Activated CD8-positive, alpha-beta memory T cell treated with anti-CD3 and anti-CD28 coated beads, Interleukin-2, amount 50 U/mL, for 4 hours (primary cell): ENCODE data around the gene TRPM3.
"Not testable (repeated sequence)": the region's sequence is repeated elsewhere in the genome, so short reads cannot be mapped to it uniquely, and the experiment has no call there.

Source experiments
- DNase-seq: peaks from one replicate; pipeline ENCODE4 v3.0.0-alpha.2; 2020

TRPM3 gene

DNA sequence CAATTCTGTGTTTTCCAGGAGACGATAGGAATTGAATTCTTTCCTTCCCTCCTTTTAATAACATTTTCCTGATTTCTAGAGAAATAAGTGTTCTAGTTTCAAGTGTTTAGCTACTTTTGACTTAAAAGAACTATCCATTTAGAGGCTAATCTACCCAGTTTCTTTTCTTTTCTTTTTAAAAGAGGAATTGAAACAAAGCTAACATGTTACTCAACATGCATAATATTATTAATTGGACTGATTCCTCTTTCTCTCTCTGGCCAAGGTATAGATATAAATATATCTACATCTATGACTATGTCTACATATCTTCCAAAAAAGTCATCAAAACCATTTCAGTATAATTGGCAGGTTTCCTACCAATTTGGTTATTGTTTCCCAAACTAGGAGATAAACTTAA, 309.8 kb downstream of the TRPM3 start:
- DNase-seq: no peak

DNA sequence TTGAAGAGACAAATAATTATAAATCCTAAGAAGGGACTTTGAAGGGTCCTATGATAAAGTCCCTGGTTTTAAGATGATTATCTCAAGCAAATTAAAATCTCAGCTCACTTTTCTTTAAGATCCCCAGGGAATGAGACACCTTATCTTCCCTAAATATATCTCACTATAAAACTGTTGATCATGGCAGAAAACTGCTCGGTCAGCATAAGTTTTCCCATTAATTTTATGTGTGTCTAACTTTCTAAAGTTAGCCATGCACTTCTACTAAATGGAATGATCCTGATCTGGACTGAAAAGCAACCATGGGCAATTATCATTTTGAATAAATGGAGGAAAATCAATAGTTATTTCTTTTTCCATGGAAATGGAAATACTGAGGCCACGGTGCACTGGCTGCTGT, 314.5 kb downstream of the TRPM3 start:
- no peak for DNase-seq

DNA sequence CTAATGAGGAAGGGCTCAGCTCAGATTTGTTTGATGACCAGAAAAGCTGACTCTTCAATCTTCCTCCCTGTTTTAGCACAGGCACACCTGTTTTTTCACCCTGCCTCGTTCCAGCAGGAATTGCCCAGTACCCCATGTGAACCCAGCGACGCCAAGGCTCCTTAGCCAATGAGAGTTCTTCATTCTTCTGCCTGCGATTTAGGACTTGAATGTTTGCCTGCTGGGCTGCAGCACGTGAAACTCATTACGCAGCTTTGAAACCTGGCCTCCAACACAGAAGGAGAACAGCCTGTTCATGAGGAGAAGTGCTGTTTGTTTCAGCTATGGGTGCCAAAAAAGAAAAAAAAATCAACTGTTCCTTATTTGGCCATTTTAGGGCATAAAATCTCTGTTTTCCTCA, 315.5 kb downstream of the TRPM3 start:
- no peak for DNase-seq

DNA sequence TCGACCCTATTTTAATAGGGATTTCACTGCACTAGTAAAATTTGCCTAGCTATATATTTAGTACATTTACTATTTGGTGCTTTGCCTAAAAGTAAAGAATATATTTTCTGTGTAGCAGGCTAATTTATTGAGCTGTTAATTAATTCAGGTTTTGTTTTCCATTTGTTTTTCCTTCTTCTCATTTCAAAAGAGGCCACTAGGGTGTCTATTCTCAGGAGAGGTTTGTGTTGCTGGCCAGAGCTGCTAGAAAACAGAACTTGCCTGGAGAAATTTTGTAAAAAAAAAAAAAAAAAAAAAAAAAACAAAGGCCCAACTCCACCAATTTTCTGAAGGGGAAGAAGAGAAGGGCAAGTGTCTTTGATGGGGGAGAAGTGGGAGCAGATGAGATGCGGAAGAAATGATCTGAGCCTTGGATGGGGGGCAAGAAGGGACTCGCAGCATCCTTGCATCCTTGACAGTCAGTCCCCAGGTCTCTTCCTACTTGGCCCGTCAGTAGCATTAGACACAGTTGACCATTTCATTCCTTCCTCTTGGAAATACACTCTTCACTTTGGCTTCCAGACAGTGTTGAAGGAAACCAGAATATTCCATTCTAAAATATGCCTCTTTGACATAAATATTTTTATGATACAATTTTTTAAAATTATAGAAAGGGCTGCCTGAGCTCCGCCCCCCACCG, 318.5 kb downstream of the TRPM3 start:
- no peak for DNase-seq

DNA sequence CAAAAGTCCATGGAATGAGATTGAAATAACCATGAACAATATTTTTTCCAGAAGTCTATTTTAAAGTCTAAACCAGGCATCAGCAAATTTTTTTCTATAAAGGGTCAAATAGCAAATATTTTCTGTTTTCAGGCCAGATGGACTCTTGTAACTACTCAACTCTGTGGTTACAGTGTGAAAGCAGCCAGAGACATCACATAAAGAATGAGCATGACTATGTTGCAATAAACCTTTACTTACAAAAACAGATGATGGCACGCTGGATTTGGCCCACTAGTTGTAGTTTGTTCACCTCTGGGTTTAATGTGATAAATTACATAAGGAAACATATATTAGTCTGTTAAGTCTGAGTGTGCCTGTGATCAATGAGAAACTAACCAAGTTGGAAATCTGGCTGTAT, 319.2 kb downstream of the TRPM3 start:
- DNase-seq: no peak

DNA sequence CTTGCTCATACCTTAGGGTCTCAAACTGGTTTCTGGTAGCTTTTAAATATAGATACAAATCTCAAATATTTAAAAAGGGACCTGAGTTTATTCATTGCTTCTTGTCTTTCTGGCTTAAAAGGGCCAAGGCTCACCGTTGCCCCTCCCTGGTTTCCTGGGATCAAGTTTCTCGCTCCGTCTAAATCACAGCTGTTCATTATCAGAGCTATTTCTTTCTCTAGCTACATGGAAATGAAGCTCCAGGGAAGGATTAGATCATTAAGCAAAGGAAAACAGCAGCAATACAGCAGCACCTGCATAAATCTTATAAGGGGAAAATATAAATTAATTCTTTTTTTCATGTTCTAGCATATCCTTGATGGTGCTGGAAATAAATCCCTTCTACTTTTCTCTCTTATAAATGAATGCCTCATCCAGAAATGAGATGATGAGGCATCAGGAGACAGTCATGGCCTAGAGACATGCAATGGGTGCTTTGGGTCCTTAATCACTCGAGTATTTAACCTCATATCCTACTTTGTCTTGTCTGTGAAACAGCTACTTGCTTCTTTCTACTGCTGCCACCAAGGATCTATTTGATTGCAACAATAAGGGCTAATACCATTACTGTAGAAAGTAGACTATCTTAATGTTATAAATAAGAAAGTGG, 320.1 kb downstream of the TRPM3 start:
- DNase-seq: no peak

DNA sequence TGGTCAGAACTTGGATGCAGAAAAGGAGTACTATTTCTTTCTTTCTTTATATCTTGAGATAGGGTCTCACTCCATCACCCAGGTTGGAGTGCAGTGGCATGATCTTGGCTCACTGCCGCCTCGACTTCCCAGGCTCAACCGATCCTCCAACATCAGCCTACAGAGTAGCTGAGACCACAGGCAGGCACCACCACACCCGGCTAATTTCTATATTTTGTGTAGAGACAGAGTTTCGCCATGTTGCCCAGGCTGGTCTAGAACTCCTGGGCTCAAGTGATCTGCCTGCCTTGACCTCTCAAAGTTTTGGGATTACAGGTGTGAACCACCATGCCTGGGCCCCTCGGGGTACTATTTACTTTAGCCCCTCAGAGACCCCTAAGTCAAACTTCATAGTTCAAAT, 323.4 kb downstream of the TRPM3 start:
- no peak for DNase-seq

DNA sequence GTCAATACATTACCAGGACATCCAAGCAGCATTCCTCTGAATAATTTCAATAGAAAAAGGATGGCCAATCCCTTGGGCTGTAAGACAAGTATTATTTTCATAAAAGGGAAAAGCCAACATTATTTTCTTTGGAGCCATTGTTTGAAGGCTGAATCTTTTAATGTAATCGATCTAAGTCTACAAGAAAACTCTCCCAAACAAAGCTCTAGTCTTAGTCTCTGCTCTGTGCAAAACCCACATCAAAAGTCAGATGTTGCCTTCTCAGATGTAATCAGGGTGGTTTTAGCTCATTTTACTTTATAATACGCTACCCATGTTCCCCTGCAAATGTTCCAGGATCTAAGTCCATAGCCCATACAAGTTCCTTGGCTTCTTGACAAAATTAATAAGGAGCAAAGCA, 325.6 kb downstream of the TRPM3 start:
- DNase-seq: no peak

DNA sequence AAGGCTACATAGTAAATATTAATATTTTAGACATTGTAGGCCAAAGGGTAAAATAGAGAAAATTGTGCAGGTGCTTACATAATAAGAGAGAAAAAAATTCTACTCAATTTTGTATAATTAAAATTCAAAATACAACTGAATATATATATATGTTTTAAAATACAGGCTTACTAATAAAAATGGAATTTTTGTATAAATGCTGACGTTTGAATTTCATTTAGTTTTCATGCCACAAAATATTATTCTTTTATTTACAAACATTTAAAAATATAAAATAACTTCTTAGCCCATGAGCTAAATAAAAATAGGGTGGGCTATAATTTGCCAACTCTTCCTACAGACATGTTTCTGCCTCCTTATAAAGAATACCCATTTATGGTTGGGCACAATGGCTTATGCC, 328.6 kb downstream of the TRPM3 start:
- no peak for DNase-seq

DNA sequence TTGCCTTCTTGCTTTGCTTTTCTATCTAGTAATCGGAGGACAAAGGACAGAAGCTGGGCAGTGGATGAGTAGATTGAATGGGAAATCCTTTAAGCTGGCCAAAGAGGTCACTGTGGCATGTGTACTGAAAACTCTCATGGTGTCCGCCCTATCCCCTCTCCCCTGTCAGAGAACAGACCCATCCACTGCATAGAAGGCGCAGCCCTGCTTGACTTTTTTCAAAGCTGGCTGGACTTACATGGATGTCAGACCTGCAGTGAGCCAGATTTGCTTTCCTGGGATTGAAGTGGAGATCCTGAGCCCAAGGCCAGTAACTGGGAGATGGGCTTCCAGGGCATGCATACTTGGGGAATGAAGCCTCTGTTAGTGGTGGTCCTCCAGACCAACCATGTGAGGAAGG, 329.5 kb downstream of the TRPM3 start:
- no peak for DNase-seq

DNA sequence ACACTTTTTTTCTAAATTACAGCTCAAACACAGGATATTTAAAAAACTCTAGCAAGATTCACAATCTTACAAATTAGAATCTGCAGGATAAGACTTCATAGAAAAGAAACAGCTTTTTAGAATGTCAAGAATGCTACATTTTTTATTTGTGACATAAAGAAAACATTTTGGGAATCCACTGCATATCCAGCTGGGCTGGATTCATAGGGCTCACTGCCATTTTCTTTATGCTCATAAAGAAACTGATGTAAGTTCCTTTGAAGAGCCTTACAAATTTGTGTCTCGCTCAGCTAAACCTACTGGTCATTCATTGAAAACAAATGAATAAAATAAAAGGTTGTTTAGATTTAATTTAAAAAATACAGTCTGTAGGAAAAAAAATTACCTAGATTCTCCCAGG, 332.3 kb downstream of the TRPM3 start:
- DNase-seq: no peak

DNA sequence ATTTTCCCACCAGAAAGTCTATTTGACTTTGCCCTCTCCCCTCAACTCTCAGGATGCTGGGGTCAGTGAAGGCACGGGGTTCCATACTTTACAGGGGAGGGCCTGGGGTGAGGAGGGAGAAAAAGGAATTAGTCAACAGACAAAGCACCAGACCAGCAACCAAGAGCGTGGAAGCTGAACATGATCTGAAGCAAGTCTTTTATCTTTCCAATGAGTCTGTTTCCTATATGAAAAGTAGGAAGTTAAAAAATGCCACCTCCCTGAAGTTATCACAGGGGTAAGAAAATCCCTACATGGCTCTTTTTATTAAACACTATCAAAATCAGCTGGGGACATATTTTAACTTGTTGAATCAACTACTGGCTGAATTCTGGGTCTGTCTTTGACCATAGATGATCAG, 337.0 kb downstream of the TRPM3 start:
- DNase-seq: no peak

DNA sequence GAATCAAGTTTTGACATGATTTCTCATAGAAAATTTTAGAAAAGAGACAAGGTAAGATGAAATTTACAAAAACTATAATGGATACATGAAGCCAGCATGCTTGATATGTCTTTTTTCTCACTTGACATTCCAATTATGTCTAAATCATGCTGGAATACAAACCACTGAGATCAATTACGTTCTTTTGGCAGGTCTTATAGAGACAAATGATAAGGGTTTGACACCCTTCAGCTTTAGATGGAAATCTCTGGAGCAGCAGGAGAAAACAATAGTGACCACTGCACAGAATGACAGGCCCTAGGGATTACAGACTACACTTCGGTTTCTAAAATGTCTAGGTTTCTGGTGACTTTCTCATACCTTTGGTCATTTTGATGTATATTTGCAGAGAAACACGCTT, 342.9 kb downstream of the TRPM3 start:
- DNase-seq: no peak

DNA sequence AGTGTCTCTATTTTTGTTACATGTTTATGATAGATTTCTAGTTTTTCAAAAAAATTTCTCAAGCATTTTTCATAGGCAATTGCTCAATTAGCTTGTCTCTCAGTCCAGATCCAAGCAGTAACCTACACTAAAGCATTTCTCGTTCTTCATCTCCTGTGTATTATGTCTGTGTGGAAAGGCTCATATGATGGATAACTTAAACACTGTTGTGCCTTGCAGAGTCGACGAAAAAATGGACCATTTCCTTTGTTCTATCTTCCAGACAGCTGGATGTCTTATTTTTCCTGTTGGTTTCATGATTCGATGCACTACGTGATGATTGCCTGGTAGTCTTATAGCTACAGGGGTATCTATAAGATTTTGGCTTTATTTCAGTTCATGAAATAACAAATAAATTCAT, 347.8 kb downstream of the TRPM3 start:
- DNase-seq: no peak

DNA sequence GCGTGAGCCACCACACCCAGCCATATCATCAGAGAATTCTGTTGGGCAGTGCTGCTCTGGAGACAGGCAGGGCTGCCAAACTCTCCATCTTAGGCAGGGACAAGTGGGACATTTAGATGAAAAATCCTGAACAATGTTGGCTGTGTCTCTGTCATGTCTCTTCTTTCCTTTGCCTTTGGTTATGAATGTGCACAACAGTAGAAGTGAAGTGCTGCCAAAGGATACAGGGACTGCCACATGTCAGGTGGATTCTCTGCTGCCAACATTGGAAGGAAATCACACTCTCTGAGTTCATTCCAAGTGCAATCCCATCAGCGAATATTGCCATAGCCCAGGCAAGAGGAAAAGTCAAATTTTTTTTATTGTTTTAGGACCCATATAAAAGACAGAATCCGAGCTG, 348.8 kb downstream of the TRPM3 start:
- no peak for DNase-seq

DNA sequence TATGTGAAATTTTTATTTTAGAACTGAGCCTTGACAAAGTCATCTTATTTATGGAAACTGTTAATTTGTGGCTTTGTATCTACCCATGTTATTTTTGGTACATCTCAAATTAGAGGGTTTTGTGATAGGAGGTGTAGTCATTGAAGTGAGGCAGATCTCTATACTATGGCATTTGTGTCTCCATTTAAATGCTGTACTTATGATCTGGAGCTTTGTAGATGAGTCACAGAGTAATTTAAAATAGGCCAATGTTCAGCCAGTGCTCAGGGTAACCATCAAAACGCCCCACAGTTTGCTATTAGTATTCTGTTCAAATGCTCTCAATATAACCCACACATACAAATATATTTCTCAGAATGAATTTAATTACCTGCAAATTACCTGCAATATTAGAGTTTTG, 355.5 kb downstream of the TRPM3 start:
- DNase-seq: no peak

DNA sequence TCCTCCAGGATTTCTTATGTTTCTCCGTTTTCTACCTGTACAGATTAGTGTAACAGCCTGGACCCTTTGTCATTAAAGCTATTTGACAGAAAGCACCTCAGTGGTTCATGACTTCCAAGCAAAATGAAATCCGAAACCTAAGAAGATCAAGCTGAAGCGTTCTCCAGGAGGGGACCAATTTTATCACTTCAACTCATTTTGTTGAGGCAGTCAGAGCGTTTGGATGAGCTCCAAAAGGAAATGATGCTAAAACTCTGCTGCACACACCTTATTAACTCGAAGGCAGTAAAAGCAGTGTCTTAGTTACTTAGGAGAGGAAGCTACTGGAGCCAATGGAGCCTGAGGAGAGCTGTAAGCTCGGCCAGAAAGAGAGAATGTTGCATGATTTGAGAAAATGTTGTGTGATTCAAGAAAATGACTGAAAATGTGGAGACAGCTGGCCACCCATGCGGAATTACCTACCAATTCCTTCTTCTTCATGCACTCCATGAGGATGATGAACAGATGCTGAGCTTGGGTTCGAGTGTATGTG, 360.2 kb downstream of the TRPM3 start:
- no peak for DNase-seq

DNA sequence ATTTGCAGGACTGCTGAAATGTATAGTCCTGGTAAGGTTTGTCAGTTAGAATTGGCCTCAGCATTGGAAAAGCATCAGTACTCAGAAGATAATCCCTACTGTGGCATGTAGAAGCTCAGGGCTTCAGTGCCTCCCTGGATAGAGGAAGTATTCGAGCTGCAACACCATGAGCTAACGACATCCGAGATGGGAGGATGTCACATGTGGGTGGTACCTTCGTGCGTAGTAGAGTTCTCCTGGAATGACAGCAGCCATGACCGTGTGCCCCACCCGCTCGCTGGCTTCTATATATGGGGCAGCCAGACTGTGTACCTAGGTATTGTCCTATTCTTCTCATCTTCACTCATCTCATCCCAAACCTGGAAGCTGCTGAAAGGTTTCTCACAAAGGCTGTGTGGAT, 361.2 kb downstream of the TRPM3 start:
- DNase-seq: no peak

DNA sequence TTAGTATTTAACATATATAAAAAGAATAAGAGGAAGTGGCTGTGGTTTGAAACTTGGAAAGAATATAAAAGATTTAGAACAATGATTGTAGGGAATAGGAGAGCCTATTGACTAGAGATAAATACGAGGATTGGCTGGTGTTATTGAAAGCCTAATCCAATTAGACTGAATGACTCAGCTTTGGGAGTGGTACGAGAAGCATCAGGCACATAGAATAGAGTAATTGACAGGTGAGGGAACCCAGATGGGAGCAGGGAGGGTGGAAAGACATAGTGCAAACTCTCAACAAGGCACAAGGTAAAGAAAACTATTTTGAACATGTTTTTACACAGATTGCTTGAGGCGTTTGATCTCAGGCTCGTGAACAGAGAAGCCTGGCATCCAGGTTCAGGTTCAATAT, 368.1 kb downstream of the TRPM3 start:
- no peak for DNase-seq

DNA sequence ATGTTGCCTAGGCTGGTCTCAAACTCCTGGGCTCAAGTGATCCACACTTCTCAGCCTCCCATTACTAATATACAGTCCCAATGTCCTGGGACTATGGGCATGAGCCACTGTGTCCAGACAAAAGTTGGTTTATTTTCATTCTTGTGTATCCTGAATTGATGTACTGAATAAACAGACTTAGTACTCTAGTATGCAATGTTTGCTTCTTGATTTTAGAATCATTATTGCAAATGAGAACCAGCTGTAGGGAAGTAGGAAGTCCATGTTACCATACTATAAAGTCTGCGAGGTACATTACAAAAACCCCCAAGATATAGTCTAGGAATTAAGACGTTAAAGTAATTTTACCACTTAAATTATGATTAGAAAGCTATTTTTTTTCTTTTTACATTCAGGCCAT, 372.4 kb downstream of the TRPM3 start:
- DNase-seq: no peak

DNA sequence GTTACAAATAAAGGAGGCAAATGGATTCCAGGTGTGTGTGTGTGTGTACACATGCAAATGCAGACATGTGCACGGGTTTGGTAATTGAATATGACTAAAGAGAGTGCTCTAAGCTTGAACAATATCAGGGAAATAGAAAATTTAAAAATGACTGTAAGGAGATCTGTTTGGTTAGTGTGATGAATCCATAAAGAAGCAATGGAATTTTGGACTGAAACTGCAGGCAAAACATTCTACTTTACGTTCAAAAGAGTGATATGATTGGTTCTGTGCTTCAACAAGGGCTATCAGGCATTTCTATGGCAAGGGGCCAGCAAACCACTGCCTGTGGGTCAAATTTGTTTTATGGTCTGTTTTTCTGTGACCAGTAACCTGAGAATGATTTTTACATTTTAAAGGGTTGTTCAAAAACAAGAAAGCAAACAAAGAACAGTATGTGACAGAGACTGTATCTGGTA, 374.1 kb downstream of the TRPM3 start:
- DNase-seq: no peak

DNA sequence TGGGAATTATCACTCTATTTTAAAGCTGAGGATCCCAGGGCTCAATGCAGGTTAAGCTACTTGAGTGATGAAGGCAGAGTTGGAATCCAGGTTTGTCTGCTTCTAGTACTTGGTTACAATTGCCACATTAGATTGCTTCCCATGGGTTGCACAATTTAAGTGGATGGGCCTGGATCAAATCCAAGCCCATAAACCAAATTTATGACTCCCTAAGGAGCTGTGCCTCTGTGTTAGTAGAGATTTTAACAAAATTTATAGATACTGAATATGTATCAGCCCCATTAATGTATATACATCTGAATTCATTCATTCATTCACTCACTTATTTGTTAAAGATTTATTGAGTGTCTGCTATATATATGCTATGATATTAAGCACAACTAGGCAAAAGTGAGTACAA, 374.7 kb downstream of the TRPM3 start:
- DNase-seq: no peak

DNA sequence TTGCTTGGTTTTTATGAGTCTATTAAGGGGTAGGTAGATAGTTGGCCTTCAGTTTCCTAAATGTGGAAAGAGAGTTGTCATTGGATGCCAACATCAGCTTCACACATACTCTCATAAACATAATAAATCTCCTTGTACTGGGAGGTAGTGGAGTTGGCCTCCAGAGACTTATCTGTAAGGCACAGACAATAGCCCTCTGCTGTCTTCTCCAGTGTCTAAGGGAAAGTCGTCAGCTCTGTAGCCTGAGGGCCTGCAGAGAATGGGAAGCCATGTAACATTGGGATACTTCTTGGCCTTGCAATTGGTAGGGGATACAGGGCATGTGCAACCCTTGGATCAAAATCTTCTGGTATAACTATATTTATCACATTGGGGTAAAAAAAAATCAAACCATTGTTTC, 375.1 kb downstream of the TRPM3 start:
- DNase-seq: no peak

DNA sequence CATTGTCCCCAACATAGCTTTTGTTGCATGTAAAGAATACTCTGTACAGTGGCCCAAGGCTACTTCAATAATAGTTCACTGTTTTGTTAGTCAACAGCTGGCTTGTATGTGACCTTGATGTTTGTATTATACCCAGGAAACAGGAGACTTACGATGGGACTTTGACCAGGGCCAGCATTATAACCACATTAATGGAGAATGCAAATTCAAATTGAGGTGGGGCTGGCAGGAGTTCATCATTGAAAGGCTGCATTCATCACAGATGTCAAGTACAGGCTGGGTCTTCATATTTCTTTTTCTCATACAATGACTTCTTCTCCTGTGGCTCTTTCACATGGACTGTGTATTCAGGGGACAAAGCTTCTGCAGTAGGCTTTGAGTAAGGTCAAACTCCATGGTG, 396.6 kb downstream of the TRPM3 start:
- not testable (repeated sequence) for DNase-seq

DNA sequence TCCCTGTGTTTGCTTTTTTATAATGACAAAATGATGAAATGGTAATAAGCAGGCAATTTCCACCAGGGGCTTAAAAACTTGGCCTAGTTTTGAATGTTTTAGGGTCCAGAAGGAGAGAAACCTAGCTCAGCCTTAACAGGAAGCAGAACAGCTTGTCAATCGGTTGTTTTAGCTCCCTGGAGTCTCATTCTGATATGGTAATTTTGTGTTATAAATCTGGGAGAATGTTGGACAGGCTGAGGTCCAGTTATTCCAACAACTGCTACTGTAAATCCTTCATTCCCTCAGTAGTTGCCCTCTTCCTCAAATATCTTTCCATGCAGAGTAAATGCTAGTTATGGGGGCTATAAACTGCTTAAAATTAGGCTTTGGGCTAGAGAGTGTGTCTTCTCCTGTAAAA, 397.4 kb downstream of the TRPM3 start:
- not testable (repeated sequence) for DNase-seq
